Endothelial cell of umbilical vein (primary cell): ENCODE results near the gene BCL2L2. TPM values are rescaled to one million over a fixed set of nuclear protein-coding genes. Genes with fewer than 3 reads are reported as not detected.
"Not testable (repeated sequence)": the region's sequence is repeated elsewhere in the genome, so short reads cannot be mapped to it uniquely, and the experiment has no call there.

ENCODE experiments used
- BruUV-seq: library from RNA; stranded (reverse); fragments of 400-500 nt; replicated peaks from 2 replicates; lab custom pipeline; 2021; lab: Mats Ljungman, UMichigan
- CTCF ChIA-PET: fragments of 300-600, 350-600 bp; sonication (Branson Sonifier 250); formaldehyde crosslinking; loops from one replicate; lab custom pipeline; 2021; ENCODE audit warnings: antibody characterized with exemption, inconsistent platforms; lab: Charles Lee
- POLR2A ChIA-PET: fragments of 300-600, 350-600 bp; sonication (Branson Sonifier 250); formaldehyde crosslinking; loops from one replicate; lab custom pipeline; 2021; ENCODE audit warnings: antibody characterized with exemption, inconsistent platforms; lab: Charles Lee
- DNase-seq: peaks from one replicate; pipeline ENCODE4 v3.0.0-alpha.2; 2011; ENCODE audit warnings: low read depth, low spot score
- FAIRE-seq: peaks from 2 replicates; lab custom pipeline; 2011; peaks lifted over from hg19 to GRCh38; lab: Jason Lieb, UNC
- H2AFZ ChIP-seq: 2 replicates; pipeline ENCODE4 v1.6.0; 2012; ENCODE audit warnings: low read depth, low read length, control low read depth, inconsistent platforms
- H3K27ac ChIP-seq: 2 replicates; pipeline ENCODE4 v1.5.1; 2011; ENCODE audit warnings: low read depth, mild to moderate bottlenecking, control low read depth, low read length, moderate library complexity; ENCODE audit not compliant: insufficient read depth
- H3K27me3 ChIP-seq, 2 experiments: 2 replicates each; pipeline versions ENCODE4 v1.6.0 to v1.6.1; 2011; ENCODE audit warnings: low read length in 2 of 2, mixed read lengths in 1 of 2; ENCODE audit not compliant: control insufficient read depth in 2 of 2, insufficient read depth in 2 of 2
- H3K36me3 ChIP-seq, 2 experiments: 2 replicates in 1 of 2; 3 replicates in 1 of 2; pipeline ENCODE4 v1.5.1; 2011; ENCODE audit warnings: low read length in 2 of 2, mild to moderate bottlenecking in 1 of 2, moderate library complexity in 1 of 2; ENCODE audit not compliant: control insufficient read depth in 2 of 2, insufficient read depth in 2 of 2; ENCODE audit errors: extremely low read depth in 1 of 2
- H3K4me1 ChIP-seq: 3 replicates; pipeline ENCODE4 v1.5.1; 2011; ENCODE audit warnings: mild to moderate bottlenecking, low read length; ENCODE audit not compliant: control insufficient read depth, insufficient read depth; ENCODE audit errors: extremely low read depth
- H3K4me2 ChIP-seq: 2 replicates; pipeline ENCODE4 v1.6.1; 2011; ENCODE audit warnings: low read length, control low read depth, mixed read lengths; ENCODE audit not compliant: insufficient read depth
- H3K4me3 ChIP-seq, 3 experiments: fragments of 200-600 bp in 1 of 3; sonication (generic), shearing (Covaris generic) in 1 of 3; replicated peaks in 1 of 3; 2 replicates each; pipeline ENCODE4 v1.5.1; 2011 to 2016; ENCODE audit warnings: control low read depth in 3 of 3, low read length in 3 of 3, mild to moderate bottlenecking in 2 of 3, inconsistent platforms in 1 of 3, low read depth in 1 of 3, moderate library complexity in 1 of 3; ENCODE audit not compliant: insufficient read depth in 1 of 3
- H3K79me2 ChIP-seq: 2 replicates; pipeline ENCODE4 v1.6.0; 2012; ENCODE audit warnings: low read length, inconsistent platforms; ENCODE audit not compliant: control insufficient read depth, insufficient read depth
- H3K9ac ChIP-seq: replicated peaks from 2 replicates; pipeline ENCODE3; 2011; ENCODE audit warnings: low read length, control low read depth; ENCODE audit not compliant: insufficient read depth; ENCODE audit errors: extremely low read depth
- H3K9me1 ChIP-seq: replicated peaks from 3 replicates; pipeline ENCODE4 v1.6.0; 2011; ENCODE audit warnings: mild to moderate bottlenecking, low read length; ENCODE audit not compliant: control insufficient read depth, insufficient read depth; ENCODE audit errors: extremely low read depth
- H3K9me3 ChIP-seq: replicated peaks from 2 replicates; pipeline ENCODE4 v1.5.1; 2012; ENCODE audit warnings: low read length, inconsistent platforms; ENCODE audit not compliant: control insufficient read depth, insufficient read depth
- H4K20me1 ChIP-seq: replicated peaks from 2 replicates; pipeline ENCODE3; 2011; ENCODE audit warnings: mild to moderate bottlenecking, low read length; ENCODE audit not compliant: control insufficient read depth, insufficient read depth; ENCODE audit errors: extremely low read depth
- EZH2 ChIP-seq: IDR thresholded peaks from 2 replicates; pipeline ENCODE4 v1.6.1; 2012; ENCODE audit warnings: borderline replicate concordance, low read depth, mild to moderate bottlenecking, moderate library complexity, low read length, inconsistent platforms; ENCODE audit not compliant: severe bottlenecking
- FOS ChIP-seq: IDR thresholded peaks from 2 replicates; pipeline ENCODE4 v1.6.1; 2011; ENCODE audit warnings: mild to moderate bottlenecking, low read length, moderate library complexity, borderline replicate concordance; ENCODE audit not compliant: insufficient read depth
- GATA2 ChIP-seq: IDR thresholded peaks from 2 replicates; pipeline ENCODE4 v1.7.0; 2011; ENCODE audit warnings: low read depth, mild to moderate bottlenecking, moderate library complexity, mixed read lengths, low read length; ENCODE audit not compliant: insufficient read length, insufficient read depth
- JUN ChIP-seq: IDR thresholded peaks from 2 replicates; pipeline ENCODE4 v1.6.1; 2011; ENCODE audit warnings: borderline replicate concordance, low read depth; ENCODE audit not compliant: insufficient read length, insufficient read depth
- MYC ChIP-seq: IDR thresholded peaks from one replicate; pipeline ENCODE4 v1.6.1; 2011; ENCODE audit warnings: mild to moderate bottlenecking, low read depth, low read length
- POLR2A ChIP-seq: IDR thresholded peaks from 2 replicates; pipeline ENCODE4 v1.6.1; 2012; ENCODE audit warnings: low read depth, mild to moderate bottlenecking, control low read depth, low read length
- POLR2AphosphoS5 ChIP-seq: IDR thresholded peaks from 2 replicates; pipeline ENCODE4 v1.6.1; 2012; ENCODE audit warnings: low read depth, mild to moderate bottlenecking, control low read depth, low read length, moderate library complexity; ENCODE audit not compliant: insufficient read depth
- dilution Hi-C: fragments of 300-500 bp; cut with MboI; formaldehyde crosslinking; loops from one replicate; pipeline ENCODE4 v1.15.0; 2019; ENCODE audit warnings: low sequenced_read_pairs; ENCODE audit not compliant: extremely low pct_ligation_motif_present
- intact Hi-C: fragments of 100-400 bp; cut with micrococcal nuclease; formaldehyde crosslinking; loops from one replicate; pipeline ENCODE4 v1.10.0; 2022
- polyA plus RNA-seq, 4 experiments: library from polyadenylated mRNA; depleted of rRNA in 3 of 4; stranded (reverse) in 3 of 4; unstranded in 1 of 4; fragments of >200 nt; gene quantifications; 2 replicates each; pipeline versions ENCODE4 v1.2.1 to v1.2.3, GENCODE V29; 2011 to 2012; ENCODE audit warnings: missing spikeins in 1 of 4
- total RNA-seq: library from RNA; stranded (reverse); gene quantifications from 2 replicates; pipeline ENCODE4 v1.2.3, GENCODE V29; 2021
- TF ChIP-seq, protein P1 (sequence below): IDR thresholded peaks from 2 replicates; pipeline ENCODE4 v1.6.1; 2011; ENCODE audit not compliant: insufficient read depth, insufficient read length
- TF ChIP-seq, protein P2 (sequence below), 2 donors: IDR thresholded peaks; 1 replicate in 1 of 2; 2 replicates in 1 of 2; pipeline ENCODE4 v1.5.1; 2011; ENCODE audit warnings: low read length in 2 of 2, mild to moderate bottlenecking in 2 of 2, moderate library complexity in 2 of 2, control low read depth in 1 of 2, inconsistent platforms in 1 of 2, low read depth in 1 of 2; ENCODE audit not compliant: insufficient read depth in 1 of 2; ENCODE audit errors: extremely low read depth in 1 of 2

Gene BCL2L2
- total and polyA plus RNA-seq, 2 donors (not counting 3 experiments of a cell fraction or from before 2014, with no cell fraction given), result 19.9 to 24.3 TPM

DNA sequence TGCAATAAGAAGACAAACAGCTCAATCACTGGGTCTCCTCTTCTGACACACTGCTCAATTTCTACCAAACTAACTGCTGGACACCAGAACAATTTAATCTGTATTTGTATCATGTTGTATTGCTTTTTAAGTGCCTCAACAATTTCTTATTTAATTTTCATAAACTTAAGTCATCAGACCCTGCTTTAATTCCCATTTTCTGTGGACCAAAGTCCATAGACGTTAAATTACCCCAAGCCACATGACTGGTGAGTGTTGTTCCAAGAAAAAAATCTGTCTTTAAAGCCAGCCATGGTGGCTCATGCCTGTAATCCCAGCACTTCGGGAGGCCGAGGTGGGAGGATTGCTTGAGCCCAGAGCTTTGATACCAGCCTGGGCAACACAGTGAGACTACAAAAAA, 29.4 kb upstream of the BCL2L2 start:
- no peaks in the 10 kb centered on the region for H3K9me1 ChIP-seq
- ChIA-PET POLR2A (interaction anchor here (0.7 kb wide), 1 partner anchor 1095 kb away, joined by 3 read pairs; no protein-coding TSS in a partner anchor), CTCF (interaction anchor here (1.0 to 1.2 kb wide), 2 partner anchors 17 to 18 kb away, joined by 4 to 7 read pairs; no protein-coding TSS in a partner anchor)
- H3K4me2 ChIP-seq, result no peak overlapping the region
- no peaks in the 10 kb centered on the region for H3K9me3 ChIP-seq
- dilution Hi-C loops, result no loop called here
- no peaks in the 10 kb centered on the region for H3K79me2 ChIP-seq
- no peak overlapping the region for H2AFZ ChIP-seq
- FAIRE-seq (no peak), DNase-seq (no peak)
- no peaks in the 10 kb centered on the region for H4K20me1 ChIP-seq
- H3K9ac ChIP-seq, result no peak overlapping the region
- intact Hi-C loops, result no loop called here
- TF ChIP-seq POLR2A (no peak), EZH2 (no peak), JUN (no peak), GATA2 (no peak), FOS (no peak), MYC (no peak), POLR2AphosphoS5 (no peak)
- TF ChIP-seq, protein P1, sequence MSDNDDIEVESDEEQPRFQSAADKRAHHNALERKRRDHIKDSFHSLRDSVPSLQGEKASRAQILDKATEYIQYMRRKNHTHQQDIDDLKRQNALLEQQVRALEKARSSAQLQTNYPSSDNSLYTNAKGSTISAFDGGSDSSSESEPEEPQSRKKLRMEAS, result no peak
- TF ChIP-seq, protein P2, sequence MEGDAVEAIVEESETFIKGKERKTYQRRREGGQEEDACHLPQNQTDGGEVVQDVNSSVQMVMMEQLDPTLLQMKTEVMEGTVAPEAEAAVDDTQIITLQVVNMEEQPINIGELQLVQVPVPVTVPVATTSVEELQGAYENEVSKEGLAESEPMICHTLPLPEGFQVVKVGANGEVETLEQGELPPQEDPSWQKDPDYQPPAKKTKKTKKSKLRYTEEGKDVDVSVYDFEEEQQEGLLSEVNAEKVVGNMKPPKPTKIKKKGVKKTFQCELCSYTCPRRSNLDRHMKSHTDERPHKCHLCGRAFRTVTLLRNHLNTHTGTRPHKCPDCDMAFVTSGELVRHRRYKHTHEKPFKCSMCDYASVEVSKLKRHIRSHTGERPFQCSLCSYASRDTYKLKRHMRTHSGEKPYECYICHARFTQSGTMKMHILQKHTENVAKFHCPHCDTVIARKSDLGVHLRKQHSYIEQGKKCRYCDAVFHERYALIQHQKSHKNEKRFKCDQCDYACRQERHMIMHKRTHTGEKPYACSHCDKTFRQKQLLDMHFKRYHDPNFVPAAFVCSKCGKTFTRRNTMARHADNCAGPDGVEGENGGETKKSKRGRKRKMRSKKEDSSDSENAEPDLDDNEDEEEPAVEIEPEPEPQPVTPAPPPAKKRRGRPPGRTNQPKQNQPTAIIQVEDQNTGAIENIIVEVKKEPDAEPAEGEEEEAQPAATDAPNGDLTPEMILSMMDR (IDR thresholded peaks at IDR 0.05; ENCODE audit: extremely low read depth in 1 of 2, insufficient read depth in 1 of 2, low read depth in 1 of 2, low read length in 2 of 2), result no peak
- H3K27ac ChIP-seq, result no peak overlapping the region
- no peaks in the 10 kb centered on the region for H3K4me1 ChIP-seq
- no TSS peak for BruUV-seq
- peaks cover 0 to 7% of the 10 kb centered on the region in 2 experiments for H3K36me3 ChIP-seq
- H3K27me3 ChIP-seq, result no peaks in the 10 kb centered on the region
- H3K4me3 ChIP-seq, result no peak overlapping the region

DNA sequence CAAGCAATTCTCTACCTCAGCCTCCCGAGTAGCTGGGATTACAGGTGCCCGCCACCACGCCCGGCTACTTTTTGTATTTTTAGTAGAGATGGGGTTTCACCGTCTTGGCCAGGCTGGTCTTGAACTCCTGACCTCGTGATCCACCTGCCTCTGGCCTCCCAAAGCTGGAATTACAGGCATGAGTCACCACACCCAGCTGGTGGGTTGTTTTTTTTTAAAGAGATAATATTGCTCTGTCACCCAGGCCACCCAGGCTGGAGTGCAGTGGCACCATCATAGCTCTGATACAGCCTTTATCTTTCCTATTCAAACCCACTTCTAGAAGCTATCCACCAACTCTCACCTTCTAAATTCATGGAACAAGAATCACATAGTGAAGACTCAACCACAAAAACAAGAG, 28.7 kb upstream of the BCL2L2 start:
- POLR2A ChIA-PET, intact Hi-C loops: not testable (repeated sequence)

More for the DNA sequence above, 28.7 kb upstream of the BCL2L2 start:
- dilution Hi-C loops, FAIRE-seq, H3K9ac ChIP-seq, H3K9me3 ChIP-seq, BruUV-seq, H4K20me1 ChIP-seq, H3K4me3 ChIP-seq, DNase-seq, H3K79me2 ChIP-seq, H3K27me3 ChIP-seq, H3K36me3 ChIP-seq, H2AFZ ChIP-seq, H3K27ac ChIP-seq, H3K4me2 ChIP-seq, H3K9me1 ChIP-seq, H3K4me1 ChIP-seq: not testable (repeated sequence)
- CTCF ChIA-PET, result interaction anchor here (0.9 to 1.6 kb wide), 4 partner anchors 14 to 43 kb away, joined by 3 to 7 read pairs (median 4); partner anchors contain the start of gene PABPN1
